ENCODE results near the gene HMG20B.
A peak's percentile ranks its signal among the peaks of the same experiment; 100 is the strongest.

Gene HMG20B

GRCh38 chr19:3608079-3608641 is 35.4 kb downstream of the HMG20B start:
- no peak for DNase-seq

GRCh38 chr19:3608750-3609322 is 36.1 kb downstream of the HMG20B start:
- DNase-seq, result no peak

- no peak for DNase-seq
These were observed 37.3 kb downstream of the HMG20B start for GRCh38 chr19:3609779-3610719.

- DNase-seq, result no peak
These were observed 38.3 kb downstream of the HMG20B start for GRCh38 chr19:3610745-3611717.

GRCh38 chr19:3611841-3612240 is 39.1 kb downstream of the HMG20B start:
- DNase-seq, result no peak

GRCh38 chr19:3612330-3612729 is 39.6 kb downstream of the HMG20B start:
- DNase-seq, result no peak

GRCh38 chr19:3612901-3613741 is 40.4 kb downstream of the HMG20B start:
- DNase-seq, result no peak

GRCh38 chr19:3613818-3614661 is 41.3 kb downstream of the HMG20B start:
- peak; percentile 88 for DNase-seq

- DNase-seq, result no peak
These were observed 42.2 kb downstream of the HMG20B start for GRCh38 chr19:3614858-3615505.

GRCh38 chr19:3615524-3616135 is 42.9 kb downstream of the HMG20B start:
- no peak for DNase-seq

- DNase-seq, result no peak
These were observed 44.7 kb downstream of the HMG20B start for GRCh38 chr19:3617463-3617862.

GRCh38 chr19:3618144-3618810 is 45.5 kb downstream of the HMG20B start:
- no peak for DNase-seq

- no peak for DNase-seq
These were observed 46.3 kb downstream of the HMG20B start for GRCh38 chr19:3618811-3619630.

GRCh38 chr19:3619631-3620012 is 46.9 kb downstream of the HMG20B start:
- DNase-seq, result no peak

- no peak for DNase-seq
These were observed 47.5 kb downstream of the HMG20B start for GRCh38 chr19:3620145-3620816.

- no peak for DNase-seq
These were observed 48.2 kb downstream of the HMG20B start for GRCh38 chr19:3620817-3621547.

GRCh38 chr19:3621689-3622088 is 48.9 kb downstream of the HMG20B start:
- no peak for DNase-seq

Data from COR-L47 (cell line).